ENCODE measurements around the gene TCF7L2.

Gene TCF7L2

DNA sequence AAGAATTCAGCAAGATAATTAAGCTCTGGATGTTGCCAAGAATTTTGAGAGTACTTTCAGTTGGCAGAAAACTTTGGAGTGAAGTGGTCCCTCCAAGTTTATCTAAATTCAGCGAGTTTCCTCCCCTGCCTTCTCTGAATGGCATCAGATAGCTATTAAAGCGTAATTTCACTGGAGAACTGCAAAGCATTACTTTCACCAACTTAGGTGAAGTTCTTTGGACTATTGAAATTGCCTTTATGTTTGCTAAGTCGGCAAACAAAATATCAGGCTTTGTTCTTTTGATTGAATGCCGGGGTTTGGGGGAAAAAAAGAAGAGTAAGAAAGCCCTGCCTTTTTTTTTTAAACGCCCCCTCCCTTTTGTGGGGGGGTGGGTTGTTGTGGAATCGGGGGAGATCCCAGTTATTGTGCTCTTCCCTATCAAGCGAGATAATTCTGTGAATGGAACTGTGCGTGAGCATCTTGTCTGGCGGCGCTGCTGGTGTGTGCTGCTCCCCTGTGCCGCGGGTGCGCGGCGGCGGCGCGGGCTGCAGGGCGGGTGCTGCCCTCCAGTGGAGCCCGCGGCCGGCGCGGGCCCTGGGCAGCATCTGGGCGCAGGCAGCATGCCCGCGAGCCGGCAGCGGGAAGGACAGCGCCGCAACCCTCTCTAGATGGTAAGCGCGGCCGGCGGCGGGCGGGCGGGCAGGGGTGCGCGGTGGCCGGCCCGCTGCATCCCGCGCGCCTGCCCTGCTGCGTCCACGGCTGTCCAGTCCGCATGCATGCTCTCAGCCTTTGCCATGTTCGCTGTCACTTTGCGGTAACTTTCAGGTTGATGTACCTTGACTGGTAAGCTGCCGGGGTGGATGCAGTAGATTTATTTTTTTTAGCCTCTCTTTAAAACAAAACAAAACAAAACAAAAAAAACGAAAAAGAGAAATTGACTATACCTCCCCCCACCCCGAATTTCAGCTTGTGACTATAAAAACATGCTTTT lies 176.5 kb downstream of the TCF7L2 start:
- no peak for DNase-seq (ENCODE audit: low read depth)

DNA sequence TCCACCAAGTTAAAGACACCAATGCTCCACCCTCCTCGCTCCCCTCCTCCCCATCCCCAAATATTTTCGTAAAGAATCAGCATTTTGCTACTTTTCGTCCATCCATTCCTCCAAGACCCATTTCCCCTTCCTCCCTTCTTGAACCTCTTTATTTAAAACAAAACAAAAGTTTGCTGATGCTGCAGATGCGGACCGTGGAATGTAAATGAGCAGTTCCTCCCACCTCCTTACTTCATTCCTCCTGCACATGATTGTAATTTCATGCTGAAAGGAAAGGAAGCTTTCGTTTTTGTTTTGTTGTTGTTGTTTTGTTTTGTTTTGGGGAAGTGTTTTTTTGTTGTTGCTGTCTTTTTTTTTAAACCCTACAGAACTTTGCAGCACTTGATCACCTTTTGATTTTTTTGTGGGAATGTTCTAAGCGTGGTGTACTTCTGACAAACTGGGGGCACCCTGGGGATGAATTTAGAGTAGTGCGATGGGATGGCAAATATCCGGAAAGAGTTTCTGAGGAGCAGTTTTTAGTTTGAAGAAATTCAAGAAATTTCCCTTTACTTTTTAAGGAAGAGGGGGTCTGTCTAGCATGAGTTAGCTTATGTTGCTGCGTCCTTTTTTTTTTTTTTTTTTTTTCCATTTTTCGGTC lies 177.3 kb downstream of the TCF7L2 start:
- DNase-seq (ENCODE audit: low read depth), result no peak

DNA sequence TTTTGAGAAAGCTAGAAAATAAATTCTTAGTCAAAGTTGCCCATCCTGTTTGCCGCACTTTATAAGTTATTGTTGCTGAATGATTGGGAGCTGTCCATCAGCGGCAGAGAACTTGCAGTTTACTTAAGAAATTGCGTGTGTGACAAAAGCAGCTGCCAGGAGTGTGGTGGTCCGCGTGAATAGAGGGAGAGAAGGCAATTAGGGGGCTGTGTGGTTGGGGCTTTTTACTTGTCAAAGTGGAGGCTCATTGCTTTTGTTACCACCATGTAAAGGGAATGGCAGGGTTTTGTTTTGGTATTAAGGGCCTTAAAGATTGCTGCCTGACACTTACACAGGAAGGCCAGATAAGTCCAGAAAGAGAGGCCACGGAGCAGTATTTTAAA lies 177.8 kb downstream of the TCF7L2 start:
- no peak for DNase-seq (ENCODE audit: low read depth)

DNA sequence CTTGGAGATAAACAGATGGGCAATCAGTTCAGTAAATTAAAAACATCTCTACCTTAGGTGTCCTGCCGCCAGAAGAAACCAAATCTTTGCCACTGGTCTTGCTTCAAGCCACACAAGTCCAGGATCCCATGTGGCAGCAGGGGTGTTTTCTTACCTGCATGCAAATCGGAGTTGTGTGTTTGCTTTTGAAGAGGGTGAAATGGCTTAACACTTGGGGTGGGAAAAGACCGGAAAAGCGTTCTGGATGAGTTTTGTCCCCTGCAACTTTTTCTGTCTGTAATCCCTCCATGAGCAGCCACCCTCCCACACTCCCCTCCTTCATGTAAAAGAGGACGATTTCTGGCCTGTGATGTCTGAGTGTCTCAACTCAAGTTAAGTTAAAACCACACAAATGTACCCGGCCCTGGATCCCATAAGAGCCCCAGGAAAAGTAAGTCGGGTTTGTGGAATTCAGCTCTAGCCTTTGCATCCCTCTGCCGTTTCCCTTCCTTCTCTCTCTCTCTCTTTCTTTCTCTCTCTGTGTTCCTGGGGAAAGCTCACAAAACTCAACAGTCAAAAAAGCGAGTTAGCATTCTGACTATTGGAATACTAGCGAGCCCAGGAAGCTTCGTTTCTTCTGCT lies 178.5 kb downstream of the TCF7L2 start:
- DNase-seq (ENCODE audit: low read depth), result no peak

DNA sequence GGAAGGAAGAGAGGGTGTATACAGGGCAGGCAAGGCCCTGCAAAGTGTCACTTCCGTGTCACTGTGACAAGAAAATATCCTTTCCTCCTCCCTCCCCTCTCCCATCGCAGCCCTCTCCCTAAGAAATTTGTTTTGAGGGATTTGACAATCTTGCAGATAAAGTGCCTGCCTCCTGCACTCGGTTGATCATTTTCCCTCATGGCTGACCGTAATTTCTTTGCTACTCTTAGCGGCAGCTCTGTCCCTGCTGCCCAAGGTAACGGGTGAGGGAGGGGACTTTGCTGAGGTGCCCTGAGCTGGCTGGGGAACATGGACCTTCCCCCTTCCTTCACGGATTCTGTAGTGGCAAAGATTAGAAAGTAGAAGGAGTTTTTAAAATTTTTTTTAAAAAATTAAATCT lies 179.1 kb downstream of the TCF7L2 start:
- DNase-seq (ENCODE audit: low read depth), result no peak

DNA sequence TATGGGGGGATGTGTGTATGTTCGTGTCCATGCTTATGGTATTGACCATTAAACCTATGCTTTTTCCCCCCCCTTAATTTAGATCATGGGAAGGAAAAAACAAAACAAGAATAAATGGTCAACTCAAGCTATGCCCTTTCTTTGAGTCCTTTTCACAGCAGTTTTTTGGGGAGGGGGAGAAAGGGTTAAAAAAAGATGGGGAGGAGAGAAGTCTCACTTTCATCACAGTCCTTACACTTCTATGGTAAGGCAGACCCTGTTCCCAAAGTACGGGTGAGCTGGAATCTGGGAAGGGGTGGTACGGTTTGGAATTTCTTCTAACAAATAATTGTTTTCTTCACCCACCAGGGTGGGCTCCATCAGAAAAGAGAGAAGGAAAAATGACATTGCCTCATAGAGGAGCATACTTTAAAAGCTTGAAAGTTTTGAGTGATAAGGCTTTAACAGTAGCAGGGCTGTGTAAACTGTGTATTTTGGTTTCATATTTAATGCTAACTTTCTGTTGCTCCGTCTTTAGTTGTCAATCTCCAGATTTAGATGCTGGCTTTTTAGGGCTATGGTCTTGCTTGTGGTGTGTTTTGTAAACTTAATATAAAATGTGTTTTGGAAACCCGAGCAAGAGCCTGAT lies 180.1 kb downstream of the TCF7L2 start:
- no peak for DNase-seq (ENCODE audit: low read depth)

DNA sequence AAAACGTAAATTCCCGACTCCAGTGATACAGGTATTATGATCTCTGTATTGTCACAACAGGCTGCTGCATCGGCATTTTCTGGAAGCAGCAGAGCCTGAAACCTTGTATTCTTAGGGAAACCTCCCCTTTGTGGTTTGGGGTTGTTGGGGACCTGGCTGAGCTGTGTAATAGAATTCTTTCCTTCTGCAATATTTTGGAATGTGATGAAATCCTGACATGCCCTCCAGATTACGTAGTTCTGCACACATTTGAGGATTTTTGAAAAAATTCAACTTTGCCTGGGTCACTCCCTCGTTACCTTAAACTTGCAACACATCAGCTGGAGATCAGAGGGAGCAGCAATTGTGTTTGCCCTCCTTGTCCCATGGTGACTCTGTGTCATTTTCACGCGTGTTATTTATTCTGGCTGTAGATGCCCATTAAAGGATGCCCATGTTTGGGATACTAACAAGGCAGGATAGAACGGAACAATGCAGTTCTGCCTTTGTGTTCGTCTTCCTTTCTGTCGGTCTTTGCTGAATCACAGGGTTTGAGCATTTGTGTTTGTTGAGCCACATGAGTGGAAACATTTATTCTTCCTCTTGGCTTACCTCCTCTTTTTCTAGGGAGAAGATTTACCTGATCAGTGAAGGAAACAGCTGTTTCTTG lies 181.7 kb downstream of the TCF7L2 start:
- DNase-seq (ENCODE audit: low read depth), result peak; percentile 84

DNA sequence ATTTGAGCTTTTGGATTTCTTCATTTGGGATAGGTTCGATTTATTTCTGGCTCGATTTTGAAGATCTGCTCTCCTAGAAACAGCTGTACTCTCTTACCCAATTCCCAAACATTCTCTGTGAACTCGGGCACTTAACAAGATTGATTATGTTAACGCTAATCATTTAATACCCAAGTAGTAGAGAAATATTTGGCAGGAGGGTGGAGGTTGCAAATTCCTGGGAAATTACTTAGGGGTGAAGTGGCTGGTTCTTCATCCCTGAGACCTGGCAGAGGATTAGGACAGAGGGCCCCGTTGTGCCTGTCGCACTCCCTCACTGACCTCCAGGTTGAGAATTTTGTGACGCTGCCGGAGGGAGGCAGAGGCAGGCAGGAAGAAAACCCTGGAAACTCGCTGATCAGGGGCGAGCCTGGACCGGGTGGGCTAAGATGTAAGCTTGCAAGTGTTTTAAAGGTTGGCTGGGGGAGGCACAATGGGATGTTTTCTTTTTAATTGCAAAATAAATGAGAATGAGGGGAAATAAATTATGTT lies 182.6 kb downstream of the TCF7L2 start:
- no peak for DNase-seq (ENCODE audit: low read depth)

DNA sequence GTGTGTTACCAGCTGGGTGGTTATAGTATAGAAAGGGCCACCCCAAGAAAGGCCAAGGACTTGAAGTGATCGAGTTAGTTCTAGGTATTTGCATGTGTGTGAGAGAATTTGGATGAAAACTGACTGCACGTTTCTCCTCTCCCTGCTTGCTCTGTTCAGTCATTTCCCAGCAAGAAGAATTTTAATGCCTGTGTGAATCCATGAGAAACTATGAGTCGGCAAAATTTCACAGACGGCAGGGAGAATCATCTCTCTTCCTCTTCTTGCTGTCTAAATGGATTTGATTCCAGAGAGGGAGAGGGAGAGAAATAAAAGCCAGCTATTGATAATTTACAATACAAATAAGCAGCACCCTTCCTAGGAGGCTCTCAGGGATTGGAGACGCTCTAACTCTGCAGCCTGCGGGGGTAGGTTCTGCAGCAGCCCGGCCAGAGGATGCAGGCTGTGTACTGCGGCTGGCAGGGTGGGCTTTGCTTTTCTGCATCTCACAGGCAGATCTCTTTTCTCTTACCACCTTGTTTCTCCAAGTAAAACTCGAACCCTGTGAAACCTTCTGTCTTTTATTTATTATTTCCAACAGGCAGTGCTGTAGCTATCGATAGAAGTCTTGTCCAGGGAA lies 183.6 kb downstream of the TCF7L2 start:
- DNase-seq (ENCODE audit: low read depth), result no peak

DNA sequence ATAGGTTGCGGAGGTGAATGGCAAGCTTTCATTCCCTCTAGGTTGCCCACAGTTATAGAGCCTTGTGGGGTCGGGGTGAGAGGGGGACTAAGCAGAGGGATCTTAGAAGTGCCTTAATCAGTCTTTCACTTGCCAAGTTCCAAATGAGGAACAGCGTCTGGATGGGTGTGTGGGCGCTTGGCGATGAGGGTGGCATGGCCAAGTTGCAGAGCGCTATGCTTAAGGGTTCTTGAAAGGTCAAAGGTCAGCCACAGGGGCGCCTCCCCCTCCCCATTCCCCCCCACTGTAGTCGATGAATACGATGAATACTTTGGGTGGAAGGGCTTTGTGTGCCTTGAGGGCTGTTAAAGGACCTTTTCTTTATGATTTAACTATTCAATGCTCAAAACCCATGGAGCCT lies 185.0 kb downstream of the TCF7L2 start:
- DNase-seq (ENCODE audit: low read depth), result no peak

DNA sequence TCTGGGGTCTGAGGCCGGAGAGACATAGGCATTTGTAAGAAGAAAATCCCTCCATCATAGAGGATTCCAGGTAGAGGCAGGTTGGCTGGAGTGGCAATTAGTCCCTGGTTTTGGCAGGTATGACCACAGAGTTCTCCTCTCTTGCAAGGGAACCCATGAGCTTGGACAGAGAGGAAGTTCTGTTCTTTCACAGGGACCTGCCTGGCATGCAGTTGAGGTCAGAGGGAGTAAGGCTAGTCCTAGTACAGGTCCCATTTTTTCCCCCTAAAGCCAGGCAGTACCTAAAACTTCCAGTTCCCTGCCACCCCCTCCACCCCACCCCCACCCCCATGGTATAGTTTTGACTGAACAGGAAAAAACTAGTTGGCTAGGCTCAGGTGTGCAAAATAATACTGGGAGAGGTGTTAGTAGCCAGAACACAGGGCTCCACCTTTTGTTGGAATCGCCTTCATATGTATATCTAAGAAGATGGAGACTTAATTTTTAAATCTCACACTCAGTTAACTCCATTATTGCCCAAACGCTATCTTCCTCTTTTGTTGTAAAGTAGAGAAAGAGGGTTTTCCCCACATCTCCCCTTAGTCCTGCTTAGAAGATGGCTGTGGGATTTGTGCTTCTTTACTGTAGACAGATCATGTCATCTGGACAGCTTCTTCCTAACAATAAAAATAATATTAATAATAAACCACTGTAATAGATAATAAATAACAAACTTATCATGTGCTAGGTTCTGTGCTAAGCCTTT lies 188.1 kb downstream of the TCF7L2 start:
- no peak for DNase-seq (ENCODE audit: low read depth)

DNA sequence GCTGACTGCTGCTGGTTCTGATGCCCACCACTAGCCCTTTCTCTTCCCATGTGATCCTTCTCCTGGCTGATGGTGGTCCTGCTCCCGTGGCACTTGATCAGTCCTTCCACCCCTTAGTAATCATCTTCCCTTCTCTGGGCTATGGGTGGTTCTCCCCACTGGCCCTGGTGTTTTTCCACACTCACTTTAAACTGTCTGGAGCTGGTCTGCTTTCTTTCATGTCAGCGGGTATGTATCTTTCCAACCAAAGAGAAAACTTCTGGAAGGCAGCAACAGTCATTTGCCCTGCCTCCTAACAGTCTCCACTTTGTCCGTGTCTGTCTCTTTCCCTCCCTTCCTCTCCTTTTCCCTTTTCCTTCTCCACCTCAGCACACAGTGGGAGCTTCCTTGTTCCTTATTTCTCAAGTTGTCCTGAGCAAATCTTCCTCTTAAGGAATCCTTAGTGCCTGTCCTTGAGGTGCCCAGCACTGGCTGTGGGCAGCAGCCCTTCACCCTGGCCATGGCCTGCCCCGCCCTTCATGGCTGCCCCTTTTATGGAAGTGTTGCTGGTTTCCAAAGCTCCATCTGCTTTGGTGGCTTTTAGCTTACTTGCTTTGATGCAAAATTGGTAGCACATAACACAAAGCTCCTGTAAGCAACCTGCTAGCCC lies 189.0 kb downstream of the TCF7L2 start:
- DNase-seq (ENCODE audit: low read depth), result no peak

DNA sequence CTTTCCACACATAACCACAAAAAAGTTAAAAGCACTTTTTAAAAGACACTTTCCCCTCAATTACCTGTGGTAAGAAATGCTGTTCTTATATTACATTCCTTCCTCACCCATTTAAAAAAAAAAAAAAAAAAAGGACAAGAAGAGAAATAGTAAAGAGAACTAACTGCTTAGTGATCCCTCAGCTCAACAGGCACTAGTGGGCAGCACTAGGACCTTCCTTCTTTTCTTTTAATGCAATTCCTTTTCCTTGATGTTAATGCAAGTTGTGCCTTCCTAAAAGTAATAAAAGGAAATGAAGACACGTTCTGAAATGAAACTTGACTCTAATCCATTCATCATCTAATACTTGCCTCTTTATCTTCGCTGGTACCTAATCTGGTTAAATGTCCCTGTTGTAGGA lies 189.7 kb downstream of the TCF7L2 start:
- DNase-seq (ENCODE audit: low read depth), result no peak

DNA sequence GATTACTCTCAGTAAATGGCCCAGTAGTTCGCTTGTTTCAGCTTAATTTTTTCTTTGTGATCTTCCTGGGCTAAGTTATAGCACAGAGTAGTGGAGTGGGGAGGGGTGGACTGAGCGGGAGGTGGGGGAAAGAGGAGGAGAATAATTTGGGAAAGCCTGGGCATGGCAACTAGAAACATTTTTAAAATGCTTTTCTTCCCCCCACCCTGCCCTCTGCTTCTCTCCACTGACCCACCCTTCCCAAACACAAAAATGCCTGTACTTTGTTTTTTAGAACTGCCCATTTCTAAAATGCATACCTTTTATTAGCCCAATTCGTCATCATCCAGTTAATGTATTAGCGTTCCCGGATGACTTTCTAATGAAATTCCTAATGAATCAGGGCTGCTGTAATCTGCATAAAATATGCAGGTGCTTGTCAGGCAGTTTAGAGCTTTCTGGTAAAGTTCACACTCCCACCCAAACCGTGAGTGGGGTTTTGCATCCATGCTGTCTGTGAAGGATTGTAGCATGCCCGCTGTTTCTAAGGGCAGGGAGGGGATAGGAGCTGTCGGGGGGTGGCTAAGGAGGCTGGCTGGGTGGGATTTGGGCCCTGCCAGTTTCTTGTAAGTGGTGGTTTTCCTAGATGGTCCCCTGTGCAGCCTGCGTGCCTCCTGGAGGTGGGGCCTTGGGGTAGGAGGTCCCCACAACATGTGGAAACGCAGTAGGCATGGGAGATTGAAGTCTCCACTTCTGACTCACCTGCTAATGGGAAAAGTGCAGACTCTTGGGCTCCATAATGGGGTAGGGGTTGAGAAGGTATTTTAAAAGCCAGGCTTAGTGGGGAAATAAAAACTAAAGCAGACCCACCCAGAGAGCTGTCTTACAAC lies 190.3 kb downstream of the TCF7L2 start:
- DNase-seq (ENCODE audit: low read depth), result no peak

DNA sequence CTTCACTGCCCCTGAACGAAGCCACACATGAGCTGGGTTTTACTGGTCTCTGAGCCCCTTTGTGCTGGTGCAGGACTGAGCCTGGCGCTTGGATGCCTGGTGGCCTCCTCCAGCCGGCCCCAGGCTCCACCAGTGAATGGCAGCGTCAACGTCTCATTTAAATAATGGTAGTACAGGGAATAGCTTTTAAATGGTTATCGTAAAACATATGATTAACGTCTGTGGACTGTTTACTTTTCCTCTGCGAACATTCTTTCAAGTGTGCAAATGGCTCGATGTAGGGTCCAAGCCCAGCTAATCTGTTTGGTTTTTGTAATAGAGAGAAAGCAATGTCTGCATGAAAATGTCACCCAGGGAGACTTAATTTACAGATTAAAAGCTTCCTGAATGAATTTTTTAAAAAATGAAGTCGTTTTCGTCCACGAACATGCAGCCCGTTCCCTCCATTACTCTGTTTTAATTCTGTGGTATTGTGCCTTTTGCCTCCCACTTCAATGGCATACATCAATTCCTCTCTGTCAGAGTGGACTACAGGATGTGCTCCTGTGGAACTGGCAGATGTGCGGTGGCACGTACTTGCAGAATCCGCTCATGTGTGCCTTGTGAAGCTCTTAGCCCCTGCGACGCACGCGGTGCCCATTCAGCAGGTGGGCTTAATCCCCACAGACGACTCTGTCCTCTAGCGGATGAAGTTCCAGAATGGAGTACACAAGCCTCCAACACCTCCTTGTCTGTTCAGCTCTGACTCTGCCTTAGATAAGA lies 192.7 kb downstream of the TCF7L2 start:
- DNase-seq (ENCODE audit: low read depth), result no peak

DNA sequence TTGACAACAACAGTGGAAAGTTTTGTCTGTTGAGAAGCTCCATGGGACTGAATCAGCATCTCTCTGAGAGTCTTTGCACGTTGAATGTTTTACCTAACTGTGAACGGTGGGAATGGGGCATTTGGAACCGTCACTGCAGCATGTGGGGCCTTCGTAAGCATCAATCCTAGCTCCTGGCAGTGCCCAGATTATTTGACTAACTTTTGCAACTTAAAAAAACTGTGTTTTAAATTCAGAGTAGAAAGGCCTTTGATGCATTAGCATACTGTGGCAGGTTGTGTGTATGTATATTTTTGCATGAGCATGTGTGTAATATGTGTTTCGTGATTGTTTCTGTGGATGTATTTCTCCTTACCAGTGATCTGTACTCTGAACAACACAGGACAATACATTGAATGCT lies 194.5 kb downstream of the TCF7L2 start:
- no peak for DNase-seq (ENCODE audit: low read depth)

DNA sequence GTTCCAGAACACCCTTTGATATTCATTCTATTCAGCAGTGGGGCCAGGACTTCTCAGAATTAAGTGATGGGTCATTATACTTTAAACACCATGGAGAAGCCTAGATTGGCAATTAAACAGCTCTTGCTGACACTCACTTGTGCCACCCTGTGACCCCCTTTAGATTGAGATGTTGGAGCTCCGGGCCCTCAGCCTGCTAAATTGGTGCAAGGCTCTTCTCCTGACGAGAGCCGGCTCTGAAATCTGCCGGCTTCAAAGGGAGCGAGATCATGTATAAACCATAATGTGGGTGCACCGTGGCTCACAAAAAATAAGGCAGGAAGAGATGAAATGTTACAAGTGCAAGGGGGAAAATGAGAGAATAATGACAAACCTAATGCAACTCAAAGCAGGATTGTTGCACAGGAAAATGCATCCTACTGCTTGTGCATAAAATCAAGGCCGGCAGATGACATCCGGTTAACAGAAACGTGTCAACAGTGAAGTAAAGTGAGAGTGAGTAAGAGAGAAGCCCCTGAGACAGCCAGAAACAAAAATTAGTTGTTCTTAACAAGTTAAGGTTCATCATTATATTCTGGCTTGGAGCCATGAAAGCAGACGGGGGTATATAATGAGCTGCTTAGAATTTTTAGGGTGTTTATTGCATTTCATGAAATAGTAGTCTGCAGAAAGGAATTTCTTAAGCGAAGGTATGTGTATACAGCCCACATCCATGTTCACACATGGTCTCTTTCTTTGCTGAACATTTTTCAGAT lies 198.2 kb downstream of the TCF7L2 start:
- no peak for DNase-seq (ENCODE audit: low read depth)

DNA sequence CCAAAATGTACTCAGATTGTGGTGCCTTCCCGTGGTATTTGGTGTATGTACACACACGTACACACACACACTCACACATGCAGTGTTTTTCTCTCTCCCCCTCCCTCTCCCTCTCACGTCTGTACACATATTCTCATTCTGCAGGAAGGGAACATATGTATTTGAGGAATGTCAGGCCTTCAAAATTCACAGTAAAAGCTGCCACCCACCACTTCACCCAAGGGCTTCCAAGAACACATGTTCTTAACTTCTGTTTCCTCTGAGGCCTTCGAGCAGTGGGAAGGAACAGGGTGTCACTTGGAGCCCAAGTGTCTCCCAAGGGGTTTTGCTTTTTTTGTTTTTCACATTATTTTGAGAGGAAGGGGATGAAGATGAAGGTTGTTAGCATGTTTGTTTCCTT lies 198.9 kb downstream of the TCF7L2 start:
- no peak for DNase-seq (ENCODE audit: low read depth)

All from HS-5 (cell line).